ENCODE data around the gene MRPS25. TPM values are rescaled to one million over a fixed set of nuclear protein-coding genes. Genes with fewer than 3 reads are reported as not detected.

MRPS25 gene
- polyA plus RNA-seq, 1 of the 3 experiments (the other 2 are of a cell fraction): 41.5 TPM

DNA sequence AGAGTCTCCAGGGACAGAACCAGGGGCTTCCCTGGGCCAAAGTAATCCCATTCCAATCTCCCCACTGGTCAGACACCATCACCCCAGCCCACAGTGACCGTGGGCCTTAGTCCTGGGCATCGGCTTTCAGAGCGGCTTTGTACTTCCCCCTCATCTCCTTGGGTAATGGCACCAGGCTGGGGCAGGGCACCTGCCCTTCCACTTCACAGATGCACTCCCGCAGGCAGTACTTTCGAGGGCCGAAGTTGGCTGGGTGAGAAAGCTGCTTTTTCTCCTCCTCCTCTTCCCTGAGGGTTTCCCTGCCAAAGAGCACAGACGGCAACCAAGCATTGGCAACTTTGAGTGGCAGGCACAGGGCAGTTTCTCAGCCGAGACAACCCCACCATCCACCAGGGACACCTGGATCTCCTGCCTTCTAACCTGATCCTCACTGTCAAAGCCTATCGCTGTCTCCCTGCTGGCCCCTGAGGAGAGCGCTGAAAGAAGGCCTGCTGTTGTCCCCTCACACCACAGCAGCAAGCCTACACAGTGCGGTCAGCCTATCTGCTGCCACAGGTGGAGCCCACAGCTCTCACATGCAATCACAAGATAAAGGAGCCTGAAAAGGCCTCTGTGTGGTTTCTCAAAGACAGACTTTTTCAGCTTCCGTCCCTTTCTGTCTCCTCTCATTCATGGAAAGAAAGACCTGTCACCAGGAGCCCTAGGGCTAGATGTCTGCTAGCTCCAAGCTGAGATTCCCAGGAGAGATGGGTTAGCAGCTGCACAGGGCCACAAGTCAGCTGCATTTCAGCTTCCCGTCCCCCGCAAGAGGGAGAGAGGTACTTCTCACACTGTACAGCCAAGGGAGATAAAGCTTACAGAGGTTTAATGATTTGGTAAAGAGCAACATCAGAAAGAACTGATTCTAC lies 12.5 kb downstream of the MRPS25 start:
- TF ChIP-seq, protein P1, sequence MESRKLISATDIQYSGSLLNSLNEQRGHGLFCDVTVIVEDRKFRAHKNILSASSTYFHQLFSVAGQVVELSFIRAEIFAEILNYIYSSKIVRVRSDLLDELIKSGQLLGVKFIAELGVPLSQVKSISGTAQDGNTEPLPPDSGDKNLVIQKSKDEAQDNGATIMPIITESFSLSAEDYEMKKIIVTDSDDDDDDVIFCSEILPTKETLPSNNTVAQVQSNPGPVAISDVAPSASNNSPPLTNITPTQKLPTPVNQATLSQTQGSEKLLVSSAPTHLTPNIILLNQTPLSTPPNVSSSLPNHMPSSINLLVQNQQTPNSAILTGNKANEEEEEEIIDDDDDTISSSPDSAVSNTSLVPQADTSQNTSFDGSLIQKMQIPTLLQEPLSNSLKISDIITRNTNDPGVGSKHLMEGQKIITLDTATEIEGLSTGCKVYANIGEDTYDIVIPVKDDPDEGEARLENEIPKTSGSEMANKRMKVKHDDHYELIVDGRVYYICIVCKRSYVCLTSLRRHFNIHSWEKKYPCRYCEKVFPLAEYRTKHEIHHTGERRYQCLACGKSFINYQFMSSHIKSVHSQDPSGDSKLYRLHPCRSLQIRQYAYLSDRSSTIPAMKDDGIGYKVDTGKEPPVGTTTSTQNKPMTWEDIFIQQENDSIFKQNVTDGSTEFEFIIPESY (IDR thresholded peaks at IDR 0.05; ENCODE audit: borderline replicate concordance, low read depth): no peak
- TF ChIP-seq, protein P2, sequence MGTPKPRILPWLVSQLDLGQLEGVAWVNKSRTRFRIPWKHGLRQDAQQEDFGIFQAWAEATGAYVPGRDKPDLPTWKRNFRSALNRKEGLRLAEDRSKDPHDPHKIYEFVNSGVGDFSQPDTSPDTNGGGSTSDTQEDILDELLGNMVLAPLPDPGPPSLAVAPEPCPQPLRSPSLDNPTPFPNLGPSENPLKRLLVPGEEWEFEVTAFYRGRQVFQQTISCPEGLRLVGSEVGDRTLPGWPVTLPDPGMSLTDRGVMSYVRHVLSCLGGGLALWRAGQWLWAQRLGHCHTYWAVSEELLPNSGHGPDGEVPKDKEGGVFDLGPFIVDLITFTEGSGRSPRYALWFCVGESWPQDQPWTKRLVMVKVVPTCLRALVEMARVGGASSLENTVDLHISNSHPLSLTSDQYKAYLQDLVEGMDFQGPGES (IDR thresholded peaks at IDR 0.05; ENCODE audit: low read depth, low read length): no peak
- TF ChIP-seq, protein P3, sequence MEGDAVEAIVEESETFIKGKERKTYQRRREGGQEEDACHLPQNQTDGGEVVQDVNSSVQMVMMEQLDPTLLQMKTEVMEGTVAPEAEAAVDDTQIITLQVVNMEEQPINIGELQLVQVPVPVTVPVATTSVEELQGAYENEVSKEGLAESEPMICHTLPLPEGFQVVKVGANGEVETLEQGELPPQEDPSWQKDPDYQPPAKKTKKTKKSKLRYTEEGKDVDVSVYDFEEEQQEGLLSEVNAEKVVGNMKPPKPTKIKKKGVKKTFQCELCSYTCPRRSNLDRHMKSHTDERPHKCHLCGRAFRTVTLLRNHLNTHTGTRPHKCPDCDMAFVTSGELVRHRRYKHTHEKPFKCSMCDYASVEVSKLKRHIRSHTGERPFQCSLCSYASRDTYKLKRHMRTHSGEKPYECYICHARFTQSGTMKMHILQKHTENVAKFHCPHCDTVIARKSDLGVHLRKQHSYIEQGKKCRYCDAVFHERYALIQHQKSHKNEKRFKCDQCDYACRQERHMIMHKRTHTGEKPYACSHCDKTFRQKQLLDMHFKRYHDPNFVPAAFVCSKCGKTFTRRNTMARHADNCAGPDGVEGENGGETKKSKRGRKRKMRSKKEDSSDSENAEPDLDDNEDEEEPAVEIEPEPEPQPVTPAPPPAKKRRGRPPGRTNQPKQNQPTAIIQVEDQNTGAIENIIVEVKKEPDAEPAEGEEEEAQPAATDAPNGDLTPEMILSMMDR (IDR thresholded peaks at IDR 0.05): no peak
- TF ChIP-seq, protein P4, sequence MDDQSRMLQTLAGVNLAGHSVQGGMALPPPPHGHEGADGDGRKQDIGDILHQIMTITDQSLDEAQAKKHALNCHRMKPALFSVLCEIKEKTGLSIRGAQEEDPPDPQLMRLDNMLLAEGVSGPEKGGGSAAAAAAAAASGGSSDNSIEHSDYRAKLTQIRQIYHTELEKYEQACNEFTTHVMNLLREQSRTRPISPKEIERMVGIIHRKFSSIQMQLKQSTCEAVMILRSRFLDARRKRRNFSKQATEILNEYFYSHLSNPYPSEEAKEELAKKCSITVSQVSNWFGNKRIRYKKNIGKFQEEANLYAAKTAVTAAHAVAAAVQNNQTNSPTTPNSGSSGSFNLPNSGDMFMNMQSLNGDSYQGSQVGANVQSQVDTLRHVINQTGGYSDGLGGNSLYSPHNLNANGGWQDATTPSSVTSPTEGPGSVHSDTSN (IDR thresholded peaks at IDR 0.05): no peak
- TF ChIP-seq FOXM1 (IDR thresholded peaks at IDR 0.05; ENCODE audit: low read depth): no peak
- TF ChIP-seq TEAD4 (IDR thresholded peaks at IDR 0.05; ENCODE audit: borderline replicate concordance, insufficient read depth): no peak
- TF ChIP-seq, protein P5, sequence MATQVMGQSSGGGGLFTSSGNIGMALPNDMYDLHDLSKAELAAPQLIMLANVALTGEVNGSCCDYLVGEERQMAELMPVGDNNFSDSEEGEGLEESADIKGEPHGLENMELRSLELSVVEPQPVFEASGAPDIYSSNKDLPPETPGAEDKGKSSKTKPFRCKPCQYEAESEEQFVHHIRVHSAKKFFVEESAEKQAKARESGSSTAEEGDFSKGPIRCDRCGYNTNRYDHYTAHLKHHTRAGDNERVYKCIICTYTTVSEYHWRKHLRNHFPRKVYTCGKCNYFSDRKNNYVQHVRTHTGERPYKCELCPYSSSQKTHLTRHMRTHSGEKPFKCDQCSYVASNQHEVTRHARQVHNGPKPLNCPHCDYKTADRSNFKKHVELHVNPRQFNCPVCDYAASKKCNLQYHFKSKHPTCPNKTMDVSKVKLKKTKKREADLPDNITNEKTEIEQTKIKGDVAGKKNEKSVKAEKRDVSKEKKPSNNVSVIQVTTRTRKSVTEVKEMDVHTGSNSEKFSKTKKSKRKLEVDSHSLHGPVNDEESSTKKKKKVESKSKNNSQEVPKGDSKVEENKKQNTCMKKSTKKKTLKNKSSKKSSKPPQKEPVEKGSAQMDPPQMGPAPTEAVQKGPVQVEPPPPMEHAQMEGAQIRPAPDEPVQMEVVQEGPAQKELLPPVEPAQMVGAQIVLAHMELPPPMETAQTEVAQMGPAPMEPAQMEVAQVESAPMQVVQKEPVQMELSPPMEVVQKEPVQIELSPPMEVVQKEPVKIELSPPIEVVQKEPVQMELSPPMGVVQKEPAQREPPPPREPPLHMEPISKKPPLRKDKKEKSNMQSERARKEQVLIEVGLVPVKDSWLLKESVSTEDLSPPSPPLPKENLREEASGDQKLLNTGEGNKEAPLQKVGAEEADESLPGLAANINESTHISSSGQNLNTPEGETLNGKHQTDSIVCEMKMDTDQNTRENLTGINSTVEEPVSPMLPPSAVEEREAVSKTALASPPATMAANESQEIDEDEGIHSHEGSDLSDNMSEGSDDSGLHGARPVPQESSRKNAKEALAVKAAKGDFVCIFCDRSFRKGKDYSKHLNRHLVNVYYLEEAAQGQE (IDR thresholded peaks at IDR 0.05; ENCODE audit: low read depth, low read length): no peak
- TF ChIP-seq MXI1 (IDR thresholded peaks at IDR 0.05; ENCODE audit: low read depth, low read length): no peak
- no peak for TF ChIP-seq FOSL2 (IDR thresholded peaks at IDR 0.05; ENCODE audit: borderline replicate concordance, low read depth)
- TF ChIP-seq EP300 (IDR thresholded peaks at IDR 0.05; ENCODE audit: borderline replicate concordance in 1 of 2, low read depth in 1 of 2, low read length in 1 of 2): no peak
- no peak for TF ChIP-seq JUND (IDR thresholded peaks at IDR 0.05)
- TF ChIP-seq TAF1 (IDR thresholded peaks at IDR 0.05; ENCODE audit: borderline replicate concordance, low read depth, low read length): no peak
- H4K20me1 ChIP-seq (ENCODE audit: insufficient read depth): 0 out of 2 replicates have a peak, but pooled peaks cover 10% of the 10 kb centered on the region
- no peaks in the 10 kb centered on the region for H3K27me3 ChIP-seq (ENCODE audit: insufficient read depth)
- WGBS (ENCODE audit: low lambda C conversion rate): 97% methylated on average over 13 of the region's 14 CpGs
- H3F3A ChIP-seq (replicated peaks; ENCODE audit: insufficient read depth): peaks cover 4% of the 10 kb centered on the region
- CTCF ChIA-PET: interaction anchor here (0.9 to 1.9 kb wide), 5 partner anchors 11 to 132 kb away, joined by 3 to 5 read pairs (median 4); partner anchors contain the start of gene MRPS25
- peaks cover 0 to 15% of the 10 kb centered on the region in 2 experiments; a peak in 1 of 4 replicates for H3K4me1 ChIP-seq (ENCODE audit: control insufficient read depth in 1 of 2, insufficient read depth in 2 of 2, low read depth in 1 of 2, low read length in 1 of 2)
- no peak overlapping the region for H2AFZ ChIP-seq (ENCODE audit: low read depth)
- peak overlapping the region in 1 of 2 experiments; percentile 60; a peak in 2 of 4 replicates for H3K27ac ChIP-seq (ENCODE audit: low read depth in 2 of 2, low read length in 1 of 2)
- peaks cover 68% of the 10 kb centered on the region; the same call in 1 of the 2 replicates for H3K79me2 ChIP-seq (ENCODE audit: insufficient read depth)
- H3K9me3 ChIP-seq: no peaks in the 10 kb centered on the region
- peaks cover 51 to 57% of the 10 kb centered on the region in 2 experiments for H3K36me3 ChIP-seq (replicated peaks in 1 of 2; ENCODE audit: control insufficient read depth in 1 of 2, insufficient read depth in 2 of 2, low read length in 1 of 2)
- DNase-seq: peak; percentile 41
- no peak overlapping the region for H3K9ac ChIP-seq
- no peak overlapping the region for H3K4me2 ChIP-seq
- POLR2A ChIA-PET: interaction anchor here (1.2 kb wide), 1 partner anchor 14 kb away, joined by 3 read pairs; no protein-coding TSS in a partner anchor
- no peak overlapping the region for H3K4me3 ChIP-seq (ENCODE audit: low read depth in 2 of 2, low read length in 1 of 2)
- no peaks in the 10 kb centered on the region for H3K9me2 ChIP-seq

Data from SK-N-SH (cell line).